Heart right ventricle (tissue), 16 donors: Measurements from ENCODE around the gene FIG4. TPM values are rescaled to one million over a fixed set of nuclear protein-coding genes. Genes with fewer than 3 reads are reported as not detected.
"Not testable (repeated sequence)": the region's sequence is repeated elsewhere in the genome, so short reads cannot be mapped to it uniquely, and the experiment has no call there.

Experiments used
- ATAC-seq, 8 donors: fragments of 200-7000 bp; cut with Tn5 transposase; one replicate each; pipeline ENCODE4 v1.9.1; 2020; ENCODE audit warnings: mild to moderate bottlenecking in 8 of 8, moderate library complexity in 8 of 8, moderate number of reproducible peaks in 1 of 8
- DNase-seq, 2 donors: peaks; one replicate each; pipeline ENCODE4 v3.0.0-alpha.2; 2020
- H3K27ac ChIP-seq, 10 donors: fragments of 200-600 bp; sonication (generic) in 2 of 10; one replicate each; pipeline versions ENCODE4 v1.5.0 to v1.8.0; 2020 to 2022; ENCODE audit warnings: mild to moderate bottlenecking in 3 of 10
- H3K27me3 ChIP-seq, 7 donors: fragments of 200-600 bp; one replicate each; pipeline ENCODE4 v1.8.0; 2021 to 2022; ENCODE audit warnings: mild to moderate bottlenecking in 2 of 7
- H3K36me3 ChIP-seq, 9 donors: fragments of 200-600 bp; sonication (generic) in 1 of 9; one replicate each; pipeline versions ENCODE4 v1.5.0 to v1.8.0; 2020 to 2022; ENCODE audit warnings: mild to moderate bottlenecking in 2 of 9
- H3K4me1 ChIP-seq, 9 donors: fragments of 200-600 bp; sonication (generic) in 1 of 9; one replicate each; pipeline versions ENCODE4 v1.5.0 to v1.8.0; 2020 to 2022; ENCODE audit warnings: mild to moderate bottlenecking in 4 of 9
- H3K4me3 ChIP-seq, 10 donors: fragments of 200-600 bp; sonication (generic) in 2 of 10; one replicate each; pipeline versions ENCODE4 v1.5.0 to v1.8.0; 2020 to 2022; ENCODE audit warnings: mild to moderate bottlenecking in 7 of 10, moderate library complexity in 2 of 10
- H3K9me3 ChIP-seq, 11 donors: fragments of 200-600 bp in 10 of 11; sonication (generic) in 2 of 11; one replicate each; pipeline versions ENCODE4 v1.5.0 to v1.8.0; 2013 to 2022; ENCODE audit warnings: mild to moderate bottlenecking in 2 of 11, control low read depth in 1 of 11, moderate library complexity in 1 of 11
- WGBS, 2 donors: extraction: QIAGEN DNeasy Blood & Tissue Kit; methylation state at CpG; one replicate each; pipeline ENCODE4 v1.1.7; 2013; ENCODE audit warnings: inconsistent platforms in 1 of 2; 5-methylcytosine and 5-hydroxymethylcytosine counted together
- intact Hi-C, 10 donors: fragments of 100-400 bp; cut with DNase I; formaldehyde crosslinking; loops; one replicate each; pipeline versions ENCODE4 v1.11.1 to v1.14.2; 2022
- polyA plus RNA-seq, 2 donors: library from polyadenylated mRNA; stranded (reverse); fragments of 200-250 nt; gene quantifications; one replicate each; pipeline ENCODE4 v1.2.3, GENCODE V29; 2013
- total RNA-seq, 10 donors: library from RNA; stranded (reverse); fragmentation: NEBNext Ultra II Directional in 3 of 10; extraction: Animal tissue kit (Norgen Biotek cat#: 25700) in 3 of 10; gene quantifications; one replicate each; pipeline versions ENCODE4 v1.2.1 to v1.2.4, GENCODE V29; 2021 to 2023
- TF ChIP-seq, protein P1 (sequence below), 9 donors: fragments of 200-600 bp; sonication (generic) in 2 of 9; IDR thresholded peaks; one replicate each; pipeline versions ENCODE4 v1.5.0 to v1.8.0; 2021 to 2022; ENCODE audit warnings: antibody characterized with exemption in 9 of 9, mild to moderate bottlenecking in 5 of 9, moderate library complexity in 1 of 9
- donor health status: Arrhythmogenic right ventricular cardiomyopathy.
- donor health status: ischemic (EF 13 %, LVEDD 7.1; RV severe dilation, severe dysfunction).
- donor health status: healthy with polysubstance abuse.
- donor health status: DM: no; HTN: yes; CAD: no.
- donor health status: DM: no; HTN: no; CAD: no.
- donor health status: ischemic (EF 25% LVEDD 6.9; RV normal size, moderate dysfunction).
- donor health status: ischemic (EF 25% LVEDD 5.7; RV mildly dilated, moderate dysfunction).
- donor health status: healthy.
- donor health status: DM: yes; HTN: yes; CAD: no.
- donor health status: Ischemic cardiomyopathy.
- donor health status: ischemic (EF 35%, LVEDD 5.7; RV mildly dilated, moderate dysfunction).
- donor health status: nonischemic (EF 11% LVEDD 7.7; RV severe dilation, severe dysfunction).
- donor health status: DM: yes; HTN: yes; CAD: no.
- donor health status: PGD.
- donor health status: ischemic (EF 29% LVEDD 5.4; RV normal size, mild dysfunction).
- donor health status: nonischemic (EF 23%, LVEDD 6.1; RV moderate dilation, normal function).

The FIG4 gene
- total and polyA plus RNA-seq, 12 donors = 5.1 to 13.1 (median 9.2) TPM

GRCh38 chr6:109722011-109722410 lies 30.9 kb downstream of the FIG4 start:
- DNase-seq (no peak), ATAC-seq (no peak)
- Histone ChIP-seq H3K4me3 (no peak overlapping the region), H3K27ac (no peak overlapping the region), H3K27me3 (no peaks in the 10 kb centered on the region), H3K36me3 (peaks cover 0 to 35% (median 0%) of the 10 kb centered on the region in 9 donors), H3K4me1 (peaks cover 0 to 18% (median 0%) of the 10 kb centered on the region in 9 donors), H3K9me3 (peaks cover 0 to 5% (median 0%) of the 10 kb centered on the region in 11 donors)
- intact Hi-C loops = no loop called here
- 70 to 72% methylated on average over 3 of the region's 3 CpGs for WGBS, 2 donors
- TF ChIP-seq, protein P1, sequence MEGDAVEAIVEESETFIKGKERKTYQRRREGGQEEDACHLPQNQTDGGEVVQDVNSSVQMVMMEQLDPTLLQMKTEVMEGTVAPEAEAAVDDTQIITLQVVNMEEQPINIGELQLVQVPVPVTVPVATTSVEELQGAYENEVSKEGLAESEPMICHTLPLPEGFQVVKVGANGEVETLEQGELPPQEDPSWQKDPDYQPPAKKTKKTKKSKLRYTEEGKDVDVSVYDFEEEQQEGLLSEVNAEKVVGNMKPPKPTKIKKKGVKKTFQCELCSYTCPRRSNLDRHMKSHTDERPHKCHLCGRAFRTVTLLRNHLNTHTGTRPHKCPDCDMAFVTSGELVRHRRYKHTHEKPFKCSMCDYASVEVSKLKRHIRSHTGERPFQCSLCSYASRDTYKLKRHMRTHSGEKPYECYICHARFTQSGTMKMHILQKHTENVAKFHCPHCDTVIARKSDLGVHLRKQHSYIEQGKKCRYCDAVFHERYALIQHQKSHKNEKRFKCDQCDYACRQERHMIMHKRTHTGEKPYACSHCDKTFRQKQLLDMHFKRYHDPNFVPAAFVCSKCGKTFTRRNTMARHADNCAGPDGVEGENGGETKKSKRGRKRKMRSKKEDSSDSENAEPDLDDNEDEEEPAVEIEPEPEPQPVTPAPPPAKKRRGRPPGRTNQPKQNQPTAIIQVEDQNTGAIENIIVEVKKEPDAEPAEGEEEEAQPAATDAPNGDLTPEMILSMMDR (IDR thresholded peaks at IDR 0.05) = no peak

- H3K9me3 ChIP-seq = peaks cover 0 to 5% (median 0%) of the 10 kb centered on the region in 11 donors
- H3K27ac ChIP-seq = peak overlapping the region in 1 of 10 donors; percentile 4
- H3K36me3 ChIP-seq = peaks cover 0 to 29% (median 0%) of the 10 kb centered on the region in 9 donors
- 74 to 86% methylated on average over 3 of the region's 3 CpGs for WGBS, 2 donors
- TF ChIP-seq, protein P1 (IDR thresholded peaks at IDR 0.05) = no peak
- no peaks in the 10 kb centered on the region for H3K27me3 ChIP-seq
- H3K4me1 ChIP-seq = peaks cover 0 to 18% (median 0%) of the 10 kb centered on the region in 9 donors
- intact Hi-C loops = no loop called here
- peak in 1 of 8 donors; percentile 58 for ATAC-seq
- no peak overlapping the region for H3K4me3 ChIP-seq
- DNase-seq = no peak
Measured at GRCh38 chr6:109722564-109723254, 31.6 kb downstream of the FIG4 start.

DNA sequence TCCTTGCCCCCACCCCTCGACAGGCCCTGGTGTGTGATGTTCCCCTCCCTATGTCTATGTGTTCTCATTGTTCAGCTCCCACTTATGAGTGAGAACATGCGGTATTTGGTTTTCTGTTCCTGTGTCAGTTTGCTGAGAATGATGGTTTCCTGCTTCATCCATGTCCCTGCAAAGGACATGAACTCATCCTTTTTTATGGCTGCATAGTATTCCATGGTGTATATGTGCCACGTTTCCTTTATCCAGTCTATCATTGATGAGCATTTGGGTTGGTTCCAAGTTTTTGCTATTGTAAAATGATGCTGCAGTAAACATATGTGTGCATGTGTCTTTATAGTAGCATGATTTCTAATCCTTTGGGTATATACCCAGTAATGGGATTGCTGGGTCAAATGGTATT lies 34.2 kb downstream of the FIG4 start:
- H3K27ac ChIP-seq, DNase-seq, ATAC-seq, H3K9me3 ChIP-seq, intact Hi-C loops, H3K27me3 ChIP-seq, H3K4me3 ChIP-seq: not testable (repeated sequence)
- WGBS, 2 donors = 91 to 95% methylated on average over 3 of the region's 3 CpGs
- peaks cover 0 to 18% (median 0%) of the 10 kb centered on the region in 9 donors for H3K4me1 ChIP-seq
- peaks cover 0 to 10% (median 0%) of the 10 kb centered on the region in 9 donors for H3K36me3 ChIP-seq

GRCh38 chr6:109736273-109737025 lies 45.4 kb downstream of the FIG4 start:
- DNase-seq (no peak), ATAC-seq (no peak)
- no peaks in the 10 kb centered on the region for H3K27me3 ChIP-seq
- no peak overlapping the region for H3K27ac ChIP-seq
- no peak overlapping the region for H3K4me3 ChIP-seq
- WGBS, 2 donors = 70 to 78% methylated on average over 1 of the region's 1 CpG
- H3K36me3 ChIP-seq = peaks cover 0 to 62% (median 6%) of the 10 kb centered on the region in 9 donors
- intact Hi-C loops = no loop called here
- H3K9me3 ChIP-seq = no peaks in the 10 kb centered on the region
- TF ChIP-seq, protein P1 (IDR thresholded peaks at IDR 0.05) = no peak
- H3K4me1 ChIP-seq = peaks cover 0 to 4% (median 0%) of the 10 kb centered on the region in 9 donors
